RKO (cell line): ENCODE results near the gene CYP2U1.

Experiments used
- DNase-seq: peaks from one replicate; pipeline ENCODE4 v3.0.0-alpha.2; 2016; ENCODE audit warnings: low spot score

Gene CYP2U1

GRCh38 chr4:107987916-107988762, 56.8 kb downstream of the CYP2U1 start:
- DNase-seq: no peak

GRCh38 chr4:107988763-107989035, 57.4 kb downstream of the CYP2U1 start:
- DNase-seq: no peak

- peak; percentile 8 for DNase-seq
Measured at GRCh38 chr4:107989162-107989536, 57.8 kb downstream of the CYP2U1 start.

- peak; percentile 92 for DNase-seq
Measured at GRCh38 chr4:107989537-107990386, 58.4 kb downstream of the CYP2U1 start, which contains the start of gene HADH. Gene HADH (plus strand): TSS chr4:107989889. CDS start chr4:107989933, 44 bp downstream.

- DNase-seq: no peak
Measured at GRCh38 chr4:107991945-107992630, 60.7 kb downstream of the CYP2U1 start.

- DNase-seq: no peak
Measured at GRCh38 chr4:107993969-107994368, 62.6 kb downstream of the CYP2U1 start.

GRCh38 chr4:107994894-107995293, 63.5 kb downstream of the CYP2U1 start:
- no peak for DNase-seq

GRCh38 chr4:107996949-107997788, 65.8 kb downstream of the CYP2U1 start:
- DNase-seq: no peak

GRCh38 chr4:107997794-107998193, 66.4 kb downstream of the CYP2U1 start:
- no peak for DNase-seq

- DNase-seq: no peak
Measured at GRCh38 chr4:107999932-108000539, 68.7 kb downstream of the CYP2U1 start.

GRCh38 chr4:108001540-108002135, 70.3 kb downstream of the CYP2U1 start:
- no peak for DNase-seq
